ENCODE measurements around the gene DIO3.

The DIO3 gene

DNA sequence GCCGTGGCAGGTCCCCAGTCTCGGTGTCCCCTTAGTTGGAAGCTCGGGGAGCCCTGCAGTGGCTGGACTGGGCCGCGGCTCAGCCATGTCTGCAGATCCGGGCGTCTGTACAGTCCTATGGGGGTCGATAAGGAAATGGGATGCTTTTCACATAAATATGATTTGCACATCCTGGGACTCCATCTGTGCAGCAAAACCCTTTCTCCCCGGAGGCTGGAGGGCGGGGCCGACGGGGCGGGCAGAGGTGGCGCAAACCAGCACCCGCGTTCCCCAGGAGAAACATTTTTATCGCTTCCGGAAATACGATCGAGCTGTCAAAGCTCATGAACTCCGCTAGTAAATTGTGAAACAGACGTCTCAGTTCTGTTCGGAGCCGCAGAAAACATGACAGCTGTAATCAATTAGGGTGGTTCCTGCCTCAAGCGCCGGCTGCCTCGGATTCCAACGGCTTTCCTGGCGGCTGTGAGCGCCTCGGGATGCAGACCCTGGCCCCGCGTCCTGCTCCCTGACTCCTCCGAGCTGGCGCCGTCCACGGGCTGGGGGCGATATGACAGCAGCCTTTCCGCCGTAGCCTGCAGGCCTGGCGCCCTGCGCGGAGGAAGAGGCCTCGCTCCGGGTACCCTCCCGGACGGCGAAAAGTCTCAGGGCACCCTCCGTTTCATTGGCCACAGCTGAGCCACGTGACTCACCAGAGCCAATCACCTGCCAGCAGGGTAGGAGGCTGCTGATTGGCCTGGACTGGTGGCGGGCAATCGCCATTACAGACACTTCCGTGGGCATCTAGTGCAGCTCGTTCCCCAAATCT is 23.0 kb downstream of the DIO3 start:
- DNase-seq, result no peak

DNA sequence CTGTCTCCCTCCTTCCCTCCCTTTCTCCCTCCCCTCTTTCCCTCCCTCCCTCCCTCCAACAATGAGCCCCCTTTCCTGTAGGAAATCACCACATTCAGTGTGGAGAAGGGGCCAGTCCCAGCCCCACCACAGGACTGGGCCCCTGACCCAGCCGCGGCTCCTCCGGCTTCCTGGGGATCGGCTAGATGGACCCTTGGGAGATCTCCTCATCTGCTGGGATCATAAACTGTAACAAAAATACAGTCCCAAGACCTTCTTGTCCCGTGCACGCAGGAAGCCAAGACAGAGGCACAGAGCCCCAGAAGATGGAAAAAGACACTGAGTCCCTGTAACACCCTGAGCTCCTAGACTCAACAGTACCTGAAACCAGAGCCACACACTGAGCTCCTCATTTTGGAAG is 23.9 kb downstream of the DIO3 start:
- no peak for DNase-seq

DNA sequence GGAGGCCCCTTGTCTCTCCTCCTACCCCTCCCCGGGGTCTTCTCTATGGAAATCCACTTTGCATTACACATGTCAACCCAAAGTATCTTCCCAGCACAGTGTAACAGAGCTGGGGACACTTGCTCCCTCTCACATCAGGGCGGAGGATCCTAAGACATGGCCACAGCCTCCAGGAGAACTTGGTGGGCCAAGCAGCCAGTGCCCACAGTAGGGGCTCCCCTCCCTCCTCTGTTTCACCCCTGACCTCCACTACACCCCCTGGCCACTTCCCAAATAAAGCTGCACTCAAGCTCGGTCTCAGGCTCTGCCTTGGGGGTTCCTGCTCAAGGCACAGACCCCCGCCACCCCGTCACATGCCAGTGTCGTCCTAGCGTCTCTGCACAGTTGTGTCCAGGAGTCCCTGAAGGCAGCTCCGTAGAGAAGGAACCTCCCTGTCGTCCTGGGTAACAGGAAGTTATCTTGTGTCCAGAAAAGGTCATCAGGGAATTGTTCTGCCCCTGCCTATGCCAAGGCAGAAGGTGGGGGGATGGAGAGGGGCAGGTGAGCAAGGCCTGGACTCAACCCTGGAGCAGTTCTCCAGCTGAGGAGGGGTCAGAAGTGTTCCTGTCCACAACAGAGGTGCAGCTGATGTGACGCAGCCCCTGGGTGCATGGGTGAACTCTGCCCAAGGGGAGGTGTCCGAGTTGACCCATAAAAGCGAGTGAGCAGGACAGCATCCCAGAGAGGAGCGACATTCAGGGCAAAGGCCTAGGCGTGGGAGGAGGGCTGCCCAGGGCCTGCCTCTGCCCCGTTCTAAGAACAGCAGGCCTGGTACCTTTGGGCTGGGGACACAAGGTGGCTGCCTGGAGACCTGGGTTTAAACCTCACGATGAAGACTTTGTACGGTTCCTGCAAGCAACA is 25.5 kb downstream of the DIO3 start:
- no peak for DNase-seq

DNA sequence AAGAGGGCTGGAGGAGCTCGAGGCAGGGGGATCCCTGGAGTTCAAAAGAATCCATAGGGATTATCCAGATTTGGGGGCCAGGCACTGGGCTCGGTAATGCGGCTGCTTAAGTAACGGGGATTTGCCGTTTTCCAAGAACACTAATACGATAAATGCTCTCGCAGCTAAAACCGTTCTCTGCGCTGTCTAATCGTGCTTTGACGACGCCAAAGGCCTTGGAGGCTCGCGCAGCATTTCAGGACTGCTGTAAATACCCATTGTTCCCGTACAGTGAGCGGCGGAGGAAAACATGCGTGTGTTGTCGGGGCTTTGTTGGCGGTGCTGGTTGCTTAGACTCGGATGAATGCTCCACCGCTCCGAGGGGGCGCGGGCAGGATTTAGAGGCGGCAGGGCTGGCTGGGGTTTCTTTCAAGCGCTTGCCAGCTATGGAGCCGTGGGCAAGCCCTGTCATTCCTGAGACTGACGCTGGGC is 26.2 kb downstream of the DIO3 start:
- DNase-seq, result no peak

DNA sequence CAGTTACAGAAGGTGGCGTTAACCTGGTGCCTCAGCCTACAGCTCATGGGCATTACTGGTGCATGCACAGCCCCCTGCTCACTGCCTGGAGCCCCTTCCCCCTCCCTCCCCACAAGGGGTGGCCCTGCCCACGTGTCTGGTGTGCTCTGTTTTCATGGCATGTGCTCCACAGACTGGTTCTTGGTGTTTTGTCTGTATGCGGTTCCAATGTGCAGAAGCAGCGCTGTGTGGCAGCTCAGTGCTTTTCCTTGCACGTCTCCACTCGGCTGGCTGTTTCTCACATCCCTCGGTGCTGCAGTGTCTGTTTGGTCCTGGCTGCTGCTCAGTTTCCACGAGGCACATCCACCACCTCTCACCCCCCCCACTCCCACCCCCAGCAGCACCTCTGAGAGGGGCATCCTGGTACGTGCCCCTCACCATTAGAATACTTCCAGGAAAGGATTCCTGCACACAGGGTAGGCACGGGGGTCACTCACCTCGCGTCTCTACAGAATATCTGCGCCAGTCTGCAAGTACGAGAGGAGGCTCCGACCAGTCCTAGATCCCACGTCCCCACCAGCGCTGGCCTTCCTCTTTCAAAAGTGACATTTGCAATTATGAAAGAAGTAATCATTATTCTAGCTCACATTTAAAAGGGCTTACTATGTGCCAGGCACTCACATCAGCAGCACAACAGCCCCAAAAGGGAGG is 27.1 kb downstream of the DIO3 start:
- no peak for DNase-seq

DNA sequence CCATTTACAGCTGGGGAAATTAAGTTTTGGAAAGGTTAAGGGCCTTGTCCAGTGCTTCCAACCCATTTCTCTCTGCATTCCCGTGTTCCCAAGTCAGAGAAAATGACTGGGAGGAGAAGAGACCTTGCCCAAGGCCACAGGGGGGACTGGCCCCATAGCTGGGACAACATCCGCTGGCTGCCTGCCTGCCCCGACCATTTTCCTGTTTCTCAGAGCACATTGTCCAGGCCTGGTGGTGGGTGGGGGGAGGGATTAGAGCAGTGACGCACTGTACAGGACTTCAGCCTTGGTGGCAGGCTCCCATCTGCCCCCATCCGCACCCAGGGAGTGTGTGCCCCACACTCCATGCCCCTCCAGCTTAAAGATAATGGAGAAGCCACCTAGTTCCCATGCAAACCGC is 27.7 kb downstream of the DIO3 start:
- no peak for DNase-seq

DNA sequence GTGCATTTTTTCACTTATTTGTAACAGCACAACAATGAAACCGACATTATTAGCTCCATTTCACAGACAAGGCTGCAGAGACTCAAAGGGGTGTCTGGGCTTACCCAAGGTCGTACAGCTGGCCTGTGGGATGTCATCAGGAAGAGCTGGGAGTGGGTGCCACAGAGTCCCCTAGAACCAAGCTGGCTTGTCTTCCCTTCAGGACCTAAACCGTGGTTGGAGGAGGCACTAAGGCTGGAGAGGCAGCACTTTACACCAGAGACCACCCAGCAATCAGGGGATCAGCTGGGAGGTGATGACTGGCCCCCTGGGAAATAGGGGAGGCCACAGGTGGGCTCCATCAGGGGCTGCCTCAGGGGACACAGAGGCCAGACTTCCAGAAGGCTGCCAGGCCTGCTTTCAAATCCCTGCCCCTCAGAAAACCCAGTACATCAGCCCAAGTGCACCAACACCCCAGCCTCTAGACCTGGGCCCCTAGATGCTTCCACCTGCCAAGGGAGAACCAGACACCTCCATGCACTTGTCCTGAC is 28.3 kb downstream of the DIO3 start:
- DNase-seq, result no peak

DNA sequence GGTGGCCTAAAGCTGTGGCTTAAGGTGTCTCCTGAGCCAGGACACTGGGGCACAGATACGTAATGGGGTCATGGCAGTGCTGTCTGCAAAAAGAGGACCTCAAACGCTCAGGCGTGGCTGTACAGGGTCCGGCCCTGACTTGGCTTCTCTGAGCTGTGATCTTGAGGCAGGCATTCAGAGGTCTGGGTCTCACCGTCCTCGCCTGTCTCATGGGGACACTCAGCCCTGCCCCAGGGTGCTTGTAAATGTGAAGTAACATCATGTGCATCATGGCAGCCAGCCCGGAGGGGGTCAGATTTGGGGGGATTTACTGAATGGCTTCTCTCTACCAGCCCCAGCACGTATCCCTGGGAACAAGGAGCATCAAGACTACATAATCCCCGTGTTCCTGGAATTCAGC is 28.8 kb downstream of the DIO3 start:
- no peak for DNase-seq

DNA sequence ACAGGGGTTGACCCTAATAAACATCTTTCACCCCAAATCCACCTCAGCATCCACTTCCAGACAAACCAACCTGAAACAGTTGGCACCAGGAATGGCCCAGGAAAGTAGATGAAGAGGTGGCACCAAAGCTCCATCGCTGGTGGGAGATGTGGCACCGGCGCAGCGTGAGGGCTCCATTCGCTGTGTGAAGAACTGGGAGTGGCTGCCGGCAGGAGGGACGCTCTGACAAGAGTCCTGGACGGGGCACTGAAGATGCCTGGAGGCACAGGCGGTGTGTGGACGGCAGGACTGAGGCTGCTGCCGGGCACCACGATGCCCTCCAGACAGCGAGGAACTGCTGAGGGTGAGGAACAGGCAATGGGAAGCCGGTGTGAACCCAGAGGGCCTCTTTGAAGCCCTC is 29.3 kb downstream of the DIO3 start:
- DNase-seq, result no peak

DNA sequence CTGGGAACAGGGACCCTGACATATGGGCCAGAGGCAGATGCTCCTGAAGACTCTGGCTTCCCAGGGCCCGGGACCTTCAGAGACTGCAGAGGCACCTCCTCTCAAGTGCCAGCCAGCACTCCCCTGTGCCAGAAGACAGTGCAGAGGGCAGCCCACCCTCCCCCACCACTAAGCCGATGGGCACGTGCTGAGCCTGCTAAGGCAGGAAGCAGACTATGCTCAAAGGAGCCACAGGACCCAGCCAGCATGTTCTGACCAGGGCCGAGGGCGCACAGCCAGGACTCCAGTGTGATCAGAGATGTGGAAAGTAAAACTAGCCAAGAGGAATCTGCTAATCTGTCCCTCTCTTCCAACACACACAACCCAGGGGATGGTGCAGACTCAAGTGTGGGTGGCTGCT is 29.8 kb downstream of the DIO3 start:
- no peak for DNase-seq

DNA sequence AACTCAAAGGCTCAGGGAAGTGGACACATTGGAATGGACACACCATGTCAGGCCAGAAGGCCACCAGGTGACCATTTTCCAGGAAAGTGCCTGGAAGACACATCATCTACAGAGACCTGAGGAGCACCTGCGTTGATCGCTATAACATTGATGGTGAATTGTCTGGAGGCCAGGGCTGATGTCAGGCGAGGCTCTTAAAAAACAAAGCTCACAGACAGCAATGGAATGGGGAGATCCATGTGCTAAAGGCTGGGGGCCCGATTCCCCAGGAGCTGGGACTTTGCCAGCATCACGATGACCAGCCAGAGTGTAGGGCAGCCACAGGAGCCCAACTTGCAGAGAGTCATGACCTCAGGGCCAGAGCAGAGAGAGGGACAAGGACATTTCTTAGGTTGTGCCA is 30.3 kb downstream of the DIO3 start:
- DNase-seq, result no peak

DNA sequence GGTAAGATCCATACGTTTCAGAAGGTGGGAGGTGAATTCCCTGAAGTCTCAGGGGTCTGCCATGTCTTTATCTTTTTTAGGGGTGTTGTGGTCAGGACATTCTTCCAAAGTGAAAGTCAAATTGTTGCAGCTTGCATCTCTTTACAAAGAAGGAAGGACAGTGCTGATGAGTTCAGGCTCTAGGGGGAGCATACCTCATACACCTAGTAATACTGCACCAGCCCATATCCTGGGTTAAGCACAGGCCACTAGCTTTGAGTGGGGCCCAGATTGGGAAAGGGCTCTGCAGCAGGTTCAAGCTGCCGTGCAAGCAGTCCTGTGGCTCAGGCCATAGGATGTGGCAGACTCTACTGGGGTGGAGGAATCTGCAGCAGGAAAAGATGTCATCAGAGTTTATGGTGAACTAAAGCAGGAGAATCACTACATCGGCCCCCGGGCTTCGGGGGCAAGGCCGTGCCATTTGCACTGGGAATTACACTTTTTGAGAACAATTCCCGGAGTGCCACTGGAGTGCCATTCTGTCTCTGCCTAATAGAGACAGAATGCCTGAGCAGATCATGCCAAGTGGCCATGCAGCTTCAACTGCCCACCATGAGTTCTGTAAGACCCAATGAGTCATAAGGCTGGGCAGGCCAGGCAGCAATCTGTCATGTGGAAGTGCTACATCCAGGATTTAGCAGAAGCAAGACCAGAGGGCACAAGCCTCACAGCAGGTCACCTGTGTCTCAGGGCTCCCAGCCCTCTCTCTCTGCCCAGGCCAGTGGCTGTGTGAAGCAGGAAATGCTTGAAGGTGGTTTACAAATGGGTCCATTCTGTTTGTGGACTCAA is 32.3 kb downstream of the DIO3 start:
- DNase-seq, result no peak

DNA sequence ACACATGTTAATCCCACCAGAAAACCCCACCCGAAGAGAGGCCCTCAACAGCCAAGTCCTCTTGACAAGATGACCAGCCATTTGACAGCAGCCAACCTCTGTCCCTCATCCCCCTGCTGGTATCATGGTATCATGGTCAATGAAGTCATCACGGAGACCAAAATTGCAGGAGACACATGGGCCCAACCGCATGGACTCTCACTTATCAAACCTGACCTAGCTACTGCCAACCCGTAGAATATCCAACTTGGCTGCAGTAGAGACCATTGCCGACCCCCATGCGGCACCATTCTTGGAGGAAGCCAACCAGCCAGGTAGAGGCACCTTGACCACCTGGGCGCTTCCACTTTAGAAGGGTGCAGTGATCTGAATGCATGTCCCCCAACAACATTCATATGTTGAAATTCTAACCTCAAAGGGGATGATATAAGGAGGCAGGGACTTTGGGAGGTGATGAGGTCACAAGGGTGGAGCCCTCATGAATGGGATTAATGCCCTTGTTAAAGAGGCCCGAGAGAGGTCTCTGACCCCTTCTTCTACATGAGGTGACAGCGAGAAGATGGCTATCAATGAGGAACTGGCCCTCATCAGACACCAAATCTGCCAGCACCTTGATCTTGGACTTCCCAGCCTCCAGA is 33.3 kb downstream of the DIO3 start:
- DNase-seq, result no peak

DNA sequence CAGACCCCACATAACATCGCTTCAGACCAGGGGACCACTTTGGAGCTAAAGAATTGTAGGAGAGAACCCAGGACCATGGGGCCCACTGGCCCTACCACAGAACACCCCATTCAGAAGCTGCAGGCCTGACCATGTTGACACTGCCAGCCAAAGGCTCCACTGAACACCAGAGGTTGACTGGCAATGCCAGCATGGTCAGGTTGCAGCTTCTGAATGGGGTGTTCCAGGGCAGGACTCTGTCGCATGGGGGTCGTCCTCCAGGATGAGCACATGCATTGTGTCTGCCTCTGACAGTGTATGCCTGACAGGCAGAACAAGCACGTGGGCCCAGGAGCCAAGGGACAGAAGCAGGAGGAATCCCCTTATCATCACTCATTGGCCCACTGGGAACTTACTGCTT is 34.1 kb downstream of the DIO3 start:
- no peak for DNase-seq

DNA sequence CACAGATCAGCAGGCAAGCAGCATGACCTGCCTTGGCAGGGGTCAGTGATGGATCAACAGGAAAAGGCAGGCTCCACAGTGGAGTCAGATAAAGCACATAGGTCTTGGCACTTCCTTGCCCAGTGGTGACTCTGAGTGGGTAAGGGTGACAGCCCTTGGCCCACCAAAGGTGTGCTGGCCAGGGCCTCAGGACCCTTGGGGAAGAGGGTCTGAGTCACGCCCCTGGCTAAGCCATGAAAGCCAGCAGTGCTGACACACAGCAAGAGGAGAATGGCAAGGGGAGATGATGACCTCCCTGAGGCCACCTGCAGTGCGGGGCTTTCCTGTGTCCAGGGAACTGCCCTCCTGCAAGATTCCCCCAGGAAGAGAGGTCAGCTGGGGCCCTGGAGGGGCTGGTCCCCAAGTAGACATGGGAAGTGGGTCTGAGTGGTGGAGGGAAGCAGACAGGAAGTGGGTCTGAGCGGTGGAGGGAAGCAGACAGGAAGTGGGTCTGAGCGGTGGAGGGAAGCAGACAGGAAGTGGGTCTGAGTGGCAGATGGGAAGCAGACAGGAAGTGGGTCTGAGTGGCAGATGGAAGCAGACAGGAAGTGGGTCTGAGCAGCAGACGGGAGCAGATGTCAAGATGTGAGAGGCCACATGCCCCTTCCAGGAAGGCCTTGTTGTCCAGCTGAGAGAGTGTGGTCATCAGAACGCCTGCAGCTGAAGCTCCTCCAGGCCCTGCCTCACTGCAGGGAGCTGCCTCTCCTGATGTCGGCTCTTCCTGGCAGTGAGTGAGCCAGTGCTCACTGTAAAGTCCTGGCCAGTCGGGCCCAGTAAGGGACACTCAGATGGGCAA is 34.8 kb downstream of the DIO3 start:
- no peak for DNase-seq

DNA sequence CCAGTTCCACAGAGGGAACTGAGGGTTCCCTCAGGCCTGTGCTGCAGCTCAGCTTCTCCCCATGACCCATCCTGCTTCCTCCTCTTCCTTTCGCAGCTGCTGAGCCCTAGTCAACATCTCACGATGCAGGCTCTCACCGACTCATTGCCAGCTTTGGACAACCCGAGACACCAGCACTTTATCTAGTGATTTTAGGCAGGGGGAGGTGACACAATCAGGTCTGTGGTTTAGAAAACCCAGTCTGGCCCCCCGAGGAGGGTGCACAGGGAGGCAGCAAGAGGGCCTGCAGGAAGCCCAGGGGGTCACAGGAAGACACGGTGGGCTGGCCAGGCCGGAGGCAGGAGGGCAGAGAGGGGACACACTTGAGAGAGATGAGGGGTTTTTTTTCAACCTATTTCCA is 35.4 kb downstream of the DIO3 start:
- no peak for DNase-seq

DNA sequence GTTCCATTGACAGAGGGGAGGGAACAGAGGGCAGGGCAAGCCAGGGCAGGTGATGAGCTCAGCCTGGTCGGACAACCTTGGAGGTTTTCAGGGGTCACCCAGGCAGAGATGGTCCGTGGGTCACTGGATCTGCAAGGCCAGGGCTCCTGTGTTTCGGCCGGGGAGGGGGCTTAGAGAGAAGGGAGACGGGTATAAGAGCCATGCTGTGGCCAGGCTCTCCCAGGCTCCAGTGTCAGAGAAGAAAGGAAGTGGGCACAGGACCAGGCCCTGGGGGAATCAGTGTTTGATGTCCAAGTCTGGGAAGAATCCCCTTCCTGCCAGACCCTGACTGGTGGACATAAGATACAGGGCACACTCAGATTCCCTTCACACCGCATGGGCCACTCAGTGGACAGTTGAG is 36.9 kb downstream of the DIO3 start:
- no peak for DNase-seq

DNA sequence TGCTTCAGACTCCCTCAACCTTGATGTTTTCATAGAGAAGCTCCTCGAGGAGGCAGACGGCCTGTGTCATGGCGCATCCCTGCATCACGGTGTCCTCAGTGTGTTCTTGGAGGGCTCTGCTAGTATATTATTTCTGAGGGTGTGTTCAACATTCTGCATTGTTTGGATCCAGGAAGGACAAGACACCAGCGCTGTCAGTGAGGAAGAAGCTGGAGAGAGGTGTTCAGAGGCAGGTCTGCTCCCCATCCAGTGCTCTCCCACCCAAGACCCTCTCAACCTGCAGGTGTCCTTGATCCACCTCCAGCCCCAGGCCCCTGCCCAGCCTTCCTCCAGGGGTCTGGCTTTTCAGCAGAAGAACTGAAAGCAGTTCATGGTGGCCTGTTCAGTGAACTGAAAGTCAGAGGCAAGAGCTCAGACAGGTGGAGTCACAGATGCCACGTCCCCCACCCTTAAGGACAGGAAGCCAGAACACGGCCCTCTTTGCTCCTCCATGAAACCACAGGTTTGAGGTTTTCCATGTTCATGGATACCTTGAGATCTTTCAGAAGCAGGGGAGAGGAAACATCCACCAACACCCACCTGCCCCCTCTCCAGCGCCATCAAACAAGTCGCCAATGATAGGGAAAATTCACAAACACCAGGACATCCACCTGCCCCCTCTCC is 37.4 kb downstream of the DIO3 start:
- DNase-seq, result no peak

DNA sequence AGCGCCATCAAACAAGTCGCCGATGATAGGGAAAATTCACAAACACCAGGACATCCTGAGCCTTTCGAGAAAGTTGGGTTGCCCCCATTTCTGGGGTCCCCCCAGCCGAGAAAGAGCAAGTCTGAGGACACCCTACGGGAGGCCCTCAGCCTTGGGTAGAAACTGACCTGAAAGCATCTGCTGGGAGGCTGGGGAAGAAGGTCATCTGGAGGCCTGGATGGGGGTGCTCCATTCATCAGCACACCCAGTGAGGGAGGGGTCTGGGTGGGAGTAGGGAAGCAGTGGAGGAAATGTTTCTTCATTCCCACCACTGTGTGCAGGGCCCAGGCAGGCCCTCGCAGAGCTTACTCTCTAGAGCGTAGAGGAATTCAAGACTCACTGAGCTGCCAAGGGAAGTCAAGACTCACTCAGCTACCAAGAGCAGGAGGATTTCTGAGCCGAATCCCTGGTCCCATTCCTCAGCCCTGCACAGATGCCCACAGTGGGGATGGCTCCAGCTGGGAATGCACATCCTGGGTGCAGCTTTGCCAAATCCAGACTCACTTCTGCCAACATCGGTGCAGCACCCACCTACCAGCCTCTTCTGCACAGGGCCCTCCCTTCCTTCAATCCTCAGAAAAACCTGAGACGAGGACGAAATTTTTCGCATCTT is 38.1 kb downstream of the DIO3 start:
- no peak for DNase-seq

Measured in activated CD8-positive, alpha-beta memory T cell treated with anti-CD3 and anti-CD28 coated beads, Interleukin-2, amount 50 U/mL, for 4 hours (primary cell).